Dermis blood vessel endothelial cell (primary cell): Measurements from ENCODE around the gene UBE2U. TPM values are rescaled to one million over a fixed set of nuclear protein-coding genes. Genes with fewer than 3 reads are reported as not detected.
"Not testable (repeated sequence)": the region's sequence is repeated elsewhere in the genome, so short reads cannot be mapped to it uniquely, and the experiment has no call there.

ENCODE experiments used
- DNase-seq: peaks from one replicate; pipeline ENCODE4 v3.0.0; 2010
- total RNA-seq: library from RNA; depleted of rRNA; stranded (reverse); fragments of >200 nt; gene quantifications from 2 replicates; pipeline ENCODE4 v1.2.3, GENCODE V29; 2014

UBE2U gene
- total RNA-seq, 1 donor from 2014 or later, result not detected

DNA sequence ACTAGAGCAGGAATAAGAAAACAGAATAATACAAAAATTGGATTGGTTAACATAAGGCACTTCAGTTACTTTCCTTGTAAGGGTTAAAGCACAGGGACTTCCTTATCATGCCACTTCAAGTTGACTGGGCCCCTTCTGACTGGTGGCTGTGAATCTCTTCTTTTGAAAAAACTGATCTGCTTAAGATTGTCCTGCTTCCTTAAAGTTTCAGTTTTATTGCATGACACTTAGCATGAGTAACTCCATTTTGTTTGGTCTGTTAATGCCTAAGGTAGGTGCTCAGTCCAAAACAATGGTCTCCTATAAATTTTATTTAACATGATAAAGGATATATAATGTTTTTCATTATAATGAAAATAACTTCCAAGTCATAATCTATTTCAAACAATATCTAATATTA, 37.6 kb downstream of the UBE2U start:
- DNase-seq, result no peak

DNA sequence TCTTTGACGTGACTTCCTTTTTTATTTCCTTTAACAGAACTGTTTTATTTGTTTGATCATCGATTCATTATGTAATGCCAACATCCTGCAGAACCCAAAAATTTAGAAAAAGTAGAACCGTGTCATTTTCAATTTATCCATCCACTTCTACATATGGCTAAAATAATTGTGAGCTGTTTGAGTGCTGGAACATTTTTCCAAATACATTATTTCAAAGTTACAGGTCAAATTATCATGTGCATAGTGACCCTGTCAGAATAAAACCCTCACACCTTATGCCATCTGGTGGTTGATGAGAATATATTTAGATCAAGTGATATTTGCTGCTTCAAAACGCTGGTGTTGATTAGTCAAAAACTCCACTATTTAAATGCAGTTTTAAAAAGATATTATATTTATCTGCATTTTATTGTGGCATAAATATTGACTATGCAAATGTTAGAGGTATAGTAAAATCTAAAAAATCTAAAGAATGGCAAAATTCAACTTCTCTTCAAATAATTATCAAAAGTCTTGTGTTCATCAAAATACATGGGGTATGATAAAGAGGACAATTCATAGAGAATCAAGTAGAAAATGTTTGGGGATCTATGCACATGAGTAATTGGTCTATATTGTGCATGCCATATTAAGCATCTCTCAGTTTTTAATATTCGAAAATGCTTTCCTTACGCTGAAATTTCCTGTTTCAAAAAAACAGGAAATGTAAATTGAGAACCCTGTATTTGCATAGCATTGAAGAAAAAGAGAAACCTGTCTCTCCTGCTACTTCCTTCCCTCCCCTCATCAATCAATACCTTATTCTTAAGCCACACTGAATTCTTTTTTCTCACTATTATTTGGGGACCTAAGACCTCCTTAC, 39.7 kb downstream of the UBE2U start:
- DNase-seq, result peak; percentile 71

DNA sequence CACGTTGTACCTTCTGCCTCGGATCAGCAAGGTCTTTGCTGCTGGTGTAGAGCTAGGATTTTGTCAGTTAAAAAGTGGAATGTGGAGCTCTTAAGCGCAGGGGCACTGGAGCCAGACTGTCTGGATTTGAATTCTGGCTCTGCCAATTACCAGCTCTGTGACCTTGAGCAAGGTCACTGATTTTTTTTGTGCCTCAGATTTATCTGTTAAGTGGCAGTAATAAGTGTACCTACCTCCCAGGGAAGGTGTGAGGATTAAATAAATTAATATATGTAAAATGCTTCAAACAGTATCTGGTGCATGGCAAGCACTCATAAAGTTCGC, 40.3 kb downstream of the UBE2U start:
- DNase-seq, result no peak

DNA sequence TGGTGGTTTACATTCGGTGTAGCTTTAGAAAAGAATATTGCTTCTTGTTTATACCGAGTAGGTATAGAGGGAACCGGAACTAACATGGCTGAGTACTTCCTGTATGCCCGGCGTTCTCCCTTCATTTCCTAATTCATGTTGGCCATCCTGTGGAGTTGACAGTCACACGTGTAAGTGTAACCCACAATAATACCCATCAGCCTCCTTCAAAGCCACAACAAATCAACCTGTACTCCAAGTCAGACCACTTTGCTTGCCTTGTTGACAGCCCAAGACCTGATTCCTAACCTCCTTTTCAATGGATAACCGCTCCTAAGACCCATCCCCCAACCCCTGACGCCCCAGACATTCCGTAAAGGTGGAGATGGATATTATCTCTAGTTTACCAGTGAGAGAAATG, 42.1 kb downstream of the UBE2U start:
- DNase-seq, result peak; percentile 11

- DNase-seq, result peak; percentile 64
Observed at GRCh38 chr1:64246294-64246917, 43.0 kb downstream of the UBE2U start.

- no peak for DNase-seq
Observed at GRCh38 chr1:64248065-64248464, 44.6 kb downstream of the UBE2U start.

DNA sequence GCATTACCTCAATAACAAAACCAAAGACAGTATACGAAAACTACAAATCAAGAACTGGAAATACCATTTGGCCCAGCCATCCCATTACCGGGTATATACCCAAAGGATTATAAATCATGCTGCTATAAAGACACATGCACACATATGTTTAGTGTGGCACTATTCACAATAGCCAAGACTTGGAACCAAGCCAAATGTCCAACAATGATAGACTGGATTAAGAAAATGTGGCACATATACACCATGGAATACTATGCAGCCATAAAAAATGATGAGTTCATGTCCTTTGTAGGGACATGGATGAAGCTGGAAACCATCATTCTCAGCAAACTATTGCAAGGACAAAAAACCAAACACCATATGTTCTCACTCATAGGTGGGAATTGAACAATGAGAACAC, 47.0 kb downstream of the UBE2U start:
- DNase-seq, result not testable (repeated sequence)

DNA sequence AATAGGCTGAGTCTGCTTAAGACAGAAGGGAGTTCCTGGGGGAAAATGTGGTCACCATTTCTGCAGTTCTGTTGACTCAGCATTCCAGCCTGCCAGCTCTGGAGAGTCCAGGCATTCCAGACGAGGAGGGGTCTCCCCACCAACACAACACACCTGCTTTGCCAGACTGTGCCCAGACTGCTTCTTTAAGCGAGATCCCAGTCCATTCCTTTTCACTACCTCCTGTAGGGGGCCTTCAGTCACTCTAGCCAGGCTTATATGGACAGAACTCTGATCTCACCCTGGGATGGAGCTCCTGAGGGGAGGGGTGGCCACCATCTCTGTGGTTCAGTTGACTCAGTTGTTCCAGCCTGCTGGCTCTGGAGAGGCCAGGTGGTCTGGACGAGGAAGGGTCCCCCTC, 48.5 kb downstream of the UBE2U start:
- no peak for DNase-seq

- not testable (repeated sequence) for DNase-seq
Observed at GRCh38 chr1:64257233-64257632, 53.8 kb downstream of the UBE2U start.

DNA sequence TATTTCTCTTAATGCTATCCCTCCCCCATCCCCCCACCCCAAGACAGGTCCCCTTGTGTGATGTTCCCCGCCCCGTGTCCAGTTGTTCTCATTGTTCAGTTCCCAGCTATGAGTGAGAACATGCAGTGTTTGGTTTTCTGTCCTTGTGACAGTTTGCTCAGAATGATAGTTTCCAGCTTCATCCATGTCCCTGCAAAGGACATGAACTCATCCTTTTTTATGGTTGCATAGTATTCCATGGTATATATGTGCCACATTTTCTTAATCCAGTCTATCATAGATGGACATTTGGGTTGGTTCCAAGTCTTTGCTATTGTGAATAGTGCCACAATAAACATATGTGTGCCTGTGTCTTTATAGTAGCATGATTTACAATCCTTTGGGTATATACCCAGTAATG, 55.0 kb downstream of the UBE2U start:
- not testable (repeated sequence) for DNase-seq

GRCh38 chr1:64263335-64263734, 59.9 kb downstream of the UBE2U start:
- DNase-seq, result no peak

DNA sequence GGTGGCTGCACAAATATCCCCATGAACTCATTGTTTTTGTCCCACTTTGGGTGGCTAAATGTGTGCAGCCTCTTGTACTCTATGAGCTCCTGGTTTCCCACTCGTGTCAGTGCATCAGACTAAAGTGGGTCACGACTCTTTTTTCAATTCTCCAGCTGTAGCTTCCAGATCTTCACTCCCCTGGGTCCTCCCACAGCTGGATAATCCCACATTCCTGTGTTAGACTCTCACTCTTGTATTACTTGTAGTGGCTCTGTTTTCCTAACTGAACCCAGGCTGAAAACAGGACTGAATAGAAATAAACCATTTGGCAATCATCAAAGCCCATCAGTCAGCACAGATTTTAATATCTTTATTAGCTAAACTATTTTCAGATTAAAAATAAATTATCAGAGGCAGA, 60.4 kb downstream of the UBE2U start:
- DNase-seq, result no peak

GRCh38 chr1:64265141-64265540, 61.7 kb downstream of the UBE2U start:
- no peak for DNase-seq

- DNase-seq, result no peak
Observed at GRCh38 chr1:64266991-64267390, 63.6 kb downstream of the UBE2U start.

DNA sequence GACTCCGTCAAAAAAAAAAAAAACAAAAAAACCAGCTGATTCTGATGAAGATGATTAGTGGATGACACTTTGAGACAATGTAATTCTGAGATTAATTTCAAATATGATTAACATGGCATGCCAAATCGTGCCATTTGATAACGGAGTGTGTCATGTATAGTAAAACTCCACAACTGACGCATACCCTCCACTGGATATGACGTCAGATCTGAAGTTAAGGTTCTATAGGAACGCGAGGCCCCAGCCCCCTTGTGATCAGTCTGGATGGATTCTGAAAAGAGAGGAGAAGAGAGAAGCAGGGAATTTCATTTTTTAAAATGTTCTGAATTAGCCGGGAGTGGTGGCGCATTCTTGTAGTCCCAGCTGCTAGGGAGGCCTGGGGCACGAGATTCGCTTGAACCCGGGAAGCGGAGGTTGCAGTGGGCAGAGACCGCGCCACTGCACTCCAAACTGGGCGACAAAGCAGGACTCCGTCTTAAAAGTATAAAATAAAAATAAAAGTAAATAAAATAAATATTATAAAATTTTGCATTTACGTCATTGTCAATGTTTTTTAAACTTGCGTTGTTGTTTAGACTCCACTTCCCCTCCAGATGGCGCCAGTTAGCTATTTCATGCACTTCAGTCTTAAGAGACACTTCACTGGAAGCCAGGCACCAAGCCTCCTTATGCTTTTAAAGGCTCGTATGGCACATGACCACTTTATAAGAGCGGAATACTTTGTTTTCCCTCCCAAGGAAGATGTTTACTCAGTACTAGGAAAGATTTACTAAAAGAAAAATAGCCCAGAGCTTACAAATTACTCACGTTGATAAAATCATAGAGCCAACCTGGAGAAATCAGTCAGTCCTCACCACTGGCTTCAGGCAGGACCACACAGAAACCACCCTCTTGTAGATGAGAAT, 65.5 kb downstream of the UBE2U start:
- DNase-seq, result peak; percentile 92

GRCh38 chr1:64269558-64269884, 66.1 kb downstream of the UBE2U start:
- DNase-seq, result no peak

- no peak for DNase-seq
Observed at GRCh38 chr1:64280001-64280400, 76.6 kb downstream of the UBE2U start.

- peak; percentile 7 for DNase-seq
Observed at GRCh38 chr1:64282351-64282750, 78.9 kb downstream of the UBE2U start.

DNA sequence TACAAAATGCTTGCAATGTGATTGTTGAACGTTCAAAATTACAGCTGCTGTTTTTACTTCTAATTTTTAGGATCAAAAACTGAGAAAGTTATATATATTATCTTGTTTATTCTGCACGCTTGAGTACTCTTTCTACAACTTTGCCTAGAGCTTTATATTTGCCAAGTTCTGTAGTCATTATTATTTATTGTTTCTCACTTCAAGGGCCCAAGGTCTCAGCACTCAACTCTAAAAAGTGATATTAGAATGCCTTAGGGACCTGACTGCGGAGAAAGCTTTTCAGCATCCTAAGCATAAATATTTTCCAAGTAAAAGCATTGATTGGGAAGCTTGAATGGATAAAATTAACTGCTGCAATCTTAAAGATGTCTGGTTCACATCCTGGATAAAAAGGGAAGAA, 83.6 kb downstream of the UBE2U start:
- no peak for DNase-seq

- no peak for DNase-seq
Observed at GRCh38 chr1:64290420-64290819, 87.0 kb downstream of the UBE2U start.

DNA sequence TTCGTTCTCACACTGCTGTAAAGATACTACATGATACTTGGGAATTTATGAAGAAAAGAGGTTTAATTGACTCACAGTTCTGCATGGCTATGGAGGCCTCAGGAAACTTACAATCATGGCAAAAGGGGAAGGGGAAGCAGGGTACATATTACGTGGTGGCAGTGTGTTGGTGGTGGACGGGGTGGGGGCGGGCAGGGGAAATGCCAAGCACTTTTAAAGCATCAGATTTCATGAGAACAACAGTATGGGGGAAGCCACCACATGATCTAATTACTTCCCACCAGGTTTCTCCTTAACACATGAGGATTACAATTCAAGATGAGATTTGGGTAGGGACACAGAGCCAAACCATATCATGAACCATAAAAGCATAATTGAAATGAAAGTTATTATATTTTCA, 88.5 kb downstream of the UBE2U start:
- DNase-seq, result peak; percentile 55

GRCh38 chr1:64292399-64292798, 89.0 kb downstream of the UBE2U start:
- DNase-seq, result peak; percentile 57

DNA sequence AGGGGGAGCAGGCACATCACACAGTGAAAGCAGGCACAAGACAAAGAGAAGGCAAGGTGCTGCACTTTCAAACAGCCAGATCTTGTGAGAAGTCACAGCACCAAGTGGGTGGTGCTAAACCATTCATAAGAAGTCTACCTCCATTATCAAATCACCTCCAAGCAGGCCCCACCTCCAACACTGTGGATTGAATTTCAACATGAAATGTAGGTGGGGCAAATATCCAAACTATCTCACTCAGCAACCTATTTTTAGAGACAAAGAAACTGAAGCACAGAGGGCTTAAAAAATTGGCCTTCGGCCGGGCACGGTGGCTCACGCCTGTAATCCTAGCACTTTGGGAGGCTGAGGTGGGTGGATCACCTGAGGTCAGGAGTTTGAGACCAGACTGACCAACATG, 90.4 kb downstream of the UBE2U start:
- no peak for DNase-seq

GRCh38 chr1:64295136-64295535, 91.7 kb downstream of the UBE2U start:
- no peak for DNase-seq
